PFSK-1 (cell line): ENCODE results near the gene HIBCH.

ENCODE experiments used
- POLR2AphosphoS5 ChIP-seq: IDR thresholded peaks from 2 replicates; pipeline ENCODE4 v1.6.1; 2012; ENCODE audit warnings: low read depth, mild to moderate bottlenecking, control low read depth, low read length, moderate library complexity
- TAF1 ChIP-seq: IDR thresholded peaks from 2 replicates; pipeline ENCODE4 v1.6.1; 2012; ENCODE audit warnings: low read length, control low read depth, borderline replicate concordance; ENCODE audit not compliant: insufficient read depth

- no peak for TF ChIP-seq POLR2AphosphoS5
- TF ChIP-seq TAF1: no peak
These were observed 17.6 kb downstream of the HIBCH start for GRCh38 chr2:190302052-190302451.
